K562 (cell line): ENCODE data around the gene FAM83F. TPM values are rescaled to one million over a fixed set of nuclear protein-coding genes. Genes with fewer than 3 reads are reported as not detected.

Experiments used
- ATAC-seq: fragments of 200-7000 bp; cut with Tn5 transposase; 3 replicates; pipeline ENCODE4 v1.9.1; 2020; ENCODE audit warnings: moderate library complexity
- BruUV-seq: library from RNA; stranded (reverse); fragments of 400-500 nt; replicated peaks from 2 replicates; lab custom pipeline; 2021; lab: Mats Ljungman, UMichigan
- CTCF ChIA-PET: fragments of 300-600 bp; formaldehyde crosslinking; extraction: SDS; loops from one replicate; lab custom pipeline; 2021; ENCODE audit warnings: low intra/inter-chr PET ratio; lab: Yijun Ruan, JAX
- POLR2A ChIA-PET: fragments of 300-600, 350-650 bp; sonication (Branson Sonifier 250); formaldehyde crosslinking; extraction: SDS; loops from one replicate; lab custom pipeline; 2021; ENCODE audit warnings: antibody characterized with exemption, inconsistent platforms; lab: Yijun Ruan, JAX
- DNase-seq, 4 experiments: peaks; one replicate each; pipeline versions ENCODE4 v3.0.0 to v3.0.0-alpha.2; 2011 to 2018; ENCODE audit warnings: low spot score in 3 of 4, mixed read lengths in 3 of 4; ENCODE audit errors: extremely low read depth in 1 of 4
- FAIRE-seq: peaks from 2 replicates; lab custom pipeline; 2011; peaks lifted over from hg19 to GRCh38; lab: Jason Lieb, UNC
- H2AFZ ChIP-seq: 2 replicates; pipeline ENCODE4 v1.6.0; 2011; ENCODE audit warnings: low read depth, low read length, control low read depth, inconsistent platforms
- H3K27ac ChIP-seq: fragments of 200-600 bp; 3 replicates; pipeline ENCODE4 v1.8.0; 2011; ENCODE audit warnings: low read depth, mild to moderate bottlenecking, control low read depth, inconsistent platforms, low read length, moderate library complexity, mixed read lengths; ENCODE audit errors: extremely low read depth
- H3K27me3 ChIP-seq, 2 experiments: fragments of 300-600 bp in 1 of 2; 2 replicates in 1 of 2; 3 replicates in 1 of 2; pipeline versions ENCODE4 v1.6.0 to v1.8.0; 2011; ENCODE audit warnings: inconsistent platforms in 2 of 2, low read length in 2 of 2, mild to moderate bottlenecking in 1 of 2, mixed read lengths in 1 of 2, moderate library complexity in 1 of 2; ENCODE audit not compliant: control insufficient read depth in 2 of 2, insufficient read depth in 2 of 2
- H3K36me3 ChIP-seq: fragments of 300-600 bp; 3 replicates; pipeline ENCODE4 v1.8.0; 2011; ENCODE audit warnings: mild to moderate bottlenecking, low read length, inconsistent platforms; ENCODE audit not compliant: control insufficient read depth, insufficient read depth
- H3K4me1 ChIP-seq, 2 experiments: fragments of 200-600 bp in 1 of 2; replicated peaks in 1 of 2; 2 replicates in 1 of 2; 3 replicates in 1 of 2; pipeline versions ENCODE4 v1.5.1 to v1.8.0; 2011; ENCODE audit warnings: inconsistent platforms in 2 of 2, low read length in 2 of 2, mild to moderate bottlenecking in 1 of 2, mixed read lengths in 1 of 2, moderate library complexity in 1 of 2; ENCODE audit not compliant: control insufficient read depth in 2 of 2, insufficient read depth in 2 of 2
- H3K4me2 ChIP-seq: 2 replicates; pipeline ENCODE4 v1.6.1; 2011; ENCODE audit warnings: low read length, control low read depth, inconsistent platforms, mixed read lengths; ENCODE audit not compliant: insufficient read depth
- H3K4me3 ChIP-seq: fragments of 200-600 bp; sonication (generic), shearing (Covaris generic); 2 replicates; pipeline ENCODE4 v1.5.1; 2016; ENCODE audit warnings: control low read depth, inconsistent platforms
- H3K79me2 ChIP-seq: fragments of 200-600 bp; 3 replicates; pipeline ENCODE4 v1.8.0; 2011; ENCODE audit warnings: low read length, inconsistent platforms; ENCODE audit not compliant: control insufficient read depth, insufficient read depth
- H3K9ac ChIP-seq, 2 experiments: 2 replicates each; pipeline versions ENCODE4 v1.6.0 to v1.6.1; 2011; ENCODE audit warnings: low read depth in 2 of 2, low read length in 2 of 2, control low read depth in 1 of 2, inconsistent platforms in 1 of 2, mild to moderate bottlenecking in 1 of 2, mixed read lengths in 1 of 2; ENCODE audit not compliant: insufficient read depth in 1 of 2
- H3K9me1 ChIP-seq: one replicate; pipeline ENCODE4 v1.6.0; 2011; ENCODE audit warnings: inconsistent platforms, mild to moderate bottlenecking, low read length, moderate library complexity; ENCODE audit not compliant: control insufficient read depth, insufficient read depth
- H3K9me3 ChIP-seq: replicated peaks from 2 replicates; pipeline ENCODE4 v1.5.1; 2011; ENCODE audit warnings: low read depth, low read length, inconsistent platforms; ENCODE audit not compliant: control insufficient read depth, insufficient read depth
- H4K20me1 ChIP-seq: replicated peaks from 2 replicates; pipeline ENCODE4 v1.6.1; 2011; ENCODE audit warnings: low read length, inconsistent platforms, mixed read lengths; ENCODE audit not compliant: control insufficient read depth, insufficient read depth
- ATF7 ChIP-seq: fragments of 450-650 bp; IDR thresholded peaks from 2 replicates; pipeline ENCODE4 v1.7.1; 2014; ENCODE audit warnings: mild to moderate bottlenecking, moderate library complexity
- CEBPG ChIP-seq, 3 experiments: fragments of 200-800 bp in 1 of 3; sonication (Bioruptor generic) in 1 of 3; sonication (generic) in 1 of 3; formaldehyde crosslinking in 1 of 3; IDR thresholded peaks in 2 of 3; conservative IDR thresholded peaks in 1 of 3; 2 replicates each; pipeline versions ENCODE4 v1.6.1 to v1.8.0; 2016 to 2022; ENCODE audit warnings: missing compliant biosample characterization in 2 of 3, missing genetic modification characterization in 2 of 3, mild to moderate bottlenecking in 1 of 3, missing genetic modification reagents in 1 of 3
- CTBP1 ChIP-seq: fragments of 450-650 bp; IDR thresholded peaks from 2 replicates; pipeline ENCODE4 v1.6.1; 2016; ENCODE audit warnings: borderline replicate concordance
- HDAC2 ChIP-seq: fragments of 450-650 bp; IDR thresholded peaks from 2 replicates; pipeline ENCODE4 v1.6.1; 2016; ENCODE audit warnings: mild to moderate bottlenecking
- HMBOX1 ChIP-seq: sonication (generic); IDR thresholded peaks from 2 replicates; pipeline ENCODE4 v1.6.1; 2016
- KLF6 ChIP-seq: fragments of 250-450 bp; sonication (Bioruptor Pico); IDR thresholded peaks from 2 replicates; pipeline ENCODE4 v1.4.0; 2020; ENCODE audit warnings: mild to moderate bottlenecking, moderate library complexity, borderline replicate concordance
- LCOR ChIP-seq: sonication (generic); formaldehyde crosslinking; IDR thresholded peaks from 2 replicates; pipeline ENCODE4 v1.8.0; 2022; ENCODE audit warnings: mild to moderate bottlenecking, missing genetic modification reagents
- LEF1 ChIP-seq: fragments of 450-650 bp; IDR thresholded peaks from 2 replicates; pipeline ENCODE4 v1.6.1; 2016; ENCODE audit warnings: mild to moderate bottlenecking
- NR2C2 ChIP-seq, 2 experiments: fragments of 200-800 bp in 1 of 2; sonication (Bioruptor generic) in 1 of 2; sonication (generic) in 1 of 2; formaldehyde crosslinking in 1 of 2; IDR thresholded peaks; 2 replicates each; pipeline versions ENCODE4 v1.6.1 to v1.8.0; 2016 to 2022; ENCODE audit warnings: mild to moderate bottlenecking in 1 of 2, missing compliant biosample characterization in 1 of 2, missing genetic modification characterization in 1 of 2, missing genetic modification reagents in 1 of 2
- PRDM10 ChIP-seq: fragments of 450-650 bp; IDR thresholded peaks from 2 replicates; pipeline ENCODE4 v1.6.1; 2018; ENCODE audit not compliant: partially characterized antibody
- RBFOX2 ChIP-seq: fragments of 200-400 bp; formaldehyde crosslinking; IDR thresholded peaks from 2 replicates; pipeline ENCODE4 v1.6.1; 2017; ENCODE audit warnings: low read depth, mild to moderate bottlenecking, low read length, moderate library complexity
- SMARCA4 ChIP-seq: fragments of 450-650 bp; IDR thresholded peaks from 2 replicates; pipeline ENCODE4 v1.6.1; 2016
- SOX6 ChIP-seq: fragments of 450-650 bp; IDR thresholded peaks from 2 replicates; pipeline ENCODE4 v1.6.1; 2014; ENCODE audit warnings: mild to moderate bottlenecking
- XRCC5 ChIP-seq: fragments of 200-400 bp; formaldehyde crosslinking; IDR thresholded peaks from 2 replicates; pipeline ENCODE4 v1.6.1; 2017; ENCODE audit warnings: low read depth, mild to moderate bottlenecking, low read length
- ZFX ChIP-seq: sonication (generic); formaldehyde crosslinking; IDR thresholded peaks from 2 replicates; pipeline ENCODE4 v1.8.0; 2022; ENCODE audit warnings: mild to moderate bottlenecking, missing genetic modification reagents, moderate library complexity
- WGBS: fragments of 100-300 bp; shearing (Covaris generic); methylation state at CpG from one replicate; pipeline ENCODE4 v1.1.6; 2016; ENCODE audit warnings: low coverage, mixed read lengths; ENCODE audit not compliant: insufficient coverage; ENCODE audit errors: missing lambda C conversion rate; 5-methylcytosine and 5-hydroxymethylcytosine counted together
- in situ Hi-C: fragments of 300-500 bp; cut with MboI; formaldehyde crosslinking; loops from 4 replicates; pipeline ENCODE4 v1.15.0; 2018; ENCODE audit warnings: inconsistent platforms, mixed read lengths
- intact Hi-C: fragments of 100-400 bp; cut with micrococcal nuclease; formaldehyde crosslinking; loops from 2 replicates; pipeline ENCODE4 v1.14.2; 2022
- polyA plus RNA-seq, 8 experiments: library from polyadenylated mRNA; depleted of rRNA in 4 of 8; stranded (reverse) in 5 of 8; unstranded in 3 of 8; fragments of >200 nt; fragmentation: Nextera tagmentation in 2 of 8; fragmentation: Illumina TruSeq in 1 of 8; extraction: Ambion mirVana in 2 of 8; extraction: Trizol in 1 of 8; gene quantifications; 2 replicates each; pipeline versions ENCODE4 v1.2.1 to v1.2.3, GENCODE V29; 2011 to 2014; ENCODE audit warnings: inconsistent platforms in 1 of 8, missing spikeins in 1 of 8
- total RNA-seq, 7 experiments: library from RNA; depleted of rRNA in 6 of 7; stranded (reverse); fragments of >200 nt in 6 of 7; fragmentation: Illumina TruSeq in 2 of 7; extraction: Trizol in 2 of 7; gene quantifications; 2 replicates each; pipeline versions ENCODE4 v1.2.1 to v1.2.3, GENCODE V29; 2011 to 2021; ENCODE audit warnings: low replicate concordance in 1 of 7

Gene FAM83F
- total and polyA plus RNA-seq, 9 of the 15 experiments (the other 6 are each of a cell fraction or from before 2014, with no cell fraction given): under 0.01 to 0.13 (median 0.04) TPM; not detected in 1

- Histone ChIP-seq H3K9ac (peak overlapping the region in 1 of 2 experiments; percentile 80; a peak in 1 of 4 replicates), H4K20me1 (no peaks in the 10 kb centered on the region; the same call in 1 of the 2 replicates), H2AFZ (peak overlapping the region; percentile 17; the same call in 1 of the 2 replicates), H3K4me2 (peak overlapping the region; percentile 14; the same call in 1 of the 2 replicates), H3K36me3 (no peaks in the 10 kb centered on the region), H3K9me1 (no peaks in the 10 kb centered on the region), H3K9me3 (no peaks in the 10 kb centered on the region), H3K79me2 (no peaks in the 10 kb centered on the region), H3K27me3 (no peaks in the 10 kb centered on the region), H3K27ac (no peak overlapping the region), H3K4me1 (peaks cover 42 to 52% of the 10 kb centered on the region in 2 experiments), H3K4me3 (no peak overlapping the region)
- ChIA-PET CTCF (no interaction called here), POLR2A (interaction anchor here (0.6 to 1.6 kb wide), 5 partner anchors 11 to 388 kb away, joined by 3 to 8 read pairs (median 3); no protein-coding TSS in a partner anchor)
- no TSS peak for BruUV-seq
- DNase-seq: peak in 3 of 4 experiments; percentile 16 to 62 (median 56)
- WGBS: 35% methylated on average over 12 of the region's 14 CpGs
- FAIRE-seq: peak; percentile 74
- peak; percentile 62 for ATAC-seq
- no peak for TF ChIP-seq CEBPG (CRISPR knock-in tag; IDR thresholded peaks at IDR 0.05)
- peak; percentile 21 to 30; a peak in 2 of 4 replicates for TF ChIP-seq CEBPG (tag; conservative IDR thresholded peaks at IDR 0.05 in 1 of 2, IDR thresholded peaks at IDR 0.05 in 1 of 2)
- TF ChIP-seq LEF1: 0 out of 2 replicates have a peak, but pooled peaks have one; percentile 39
- TF ChIP-seq XRCC5: no peak
- peak; percentile 59; the same call in 1 of the 2 replicates for TF ChIP-seq ATF7
- TF ChIP-seq PRDM10: peak; percentile 41
- no peak for TF ChIP-seq ZFX (CRISPR knock-in tag)
- TF ChIP-seq LCOR (CRISPR knock-in tag): no peak
- peak; percentile 68; the same call in 1 of the 2 replicates for TF ChIP-seq HMBOX1
- 0 out of 2 replicates have a peak, but pooled peaks have one; percentile 23 for TF ChIP-seq RBFOX2
- 0 out of 2 replicates have a peak, but pooled peaks have one; percentile 21 for TF ChIP-seq HDAC2
- 0 out of 2 replicates have a peak, but pooled peaks have one; percentile 43 for TF ChIP-seq CTBP1
- peak; percentile 25; the same call in 1 of the 2 replicates for TF ChIP-seq SOX6
- no peak for TF ChIP-seq NR2C2 (CRISPR knock-in tag; IDR thresholded peaks at IDR 0.05)
- TF ChIP-seq NR2C2 (tag; IDR thresholded peaks at IDR 0.05): peak; percentile 67
- peak; percentile 14; the same call in 1 of the 2 replicates for TF ChIP-seq SMARCA4
- TF ChIP-seq KLF6 (CRISPR knock-in tag): no peak
- intact Hi-C loops: no loop called here
- in situ Hi-C loops: no loop called here
These were observed 7.2 kb downstream of the FAM83F start for GRCh38 chr22:40001800-40002577.
